ENCODE results near the gene PACSIN2.
"Not testable (repeated sequence)": the region's sequence is repeated elsewhere in the genome, so short reads cannot be mapped to it uniquely, and the experiment has no call there.

Gene PACSIN2

GRCh38 chr22:42972649-42973535 is 42.1 kb downstream of the PACSIN2 start:
- Histone ChIP-seq H3F3A (ENCODE audit: insufficient read depth, low read length) (no peaks in the 10 kb centered on the region), H2AFZ (ENCODE audit: low read length) (no peak overlapping the region), H3K27ac (ENCODE audit: low read length) (no peak overlapping the region), H3K79me2 (ENCODE audit: low read length) (0 out of 2 replicates have a peak, but pooled peaks cover 10% of the 10 kb centered on the region), H3K4me3 (ENCODE audit: low read length) (no peak overlapping the region), H3K27me3 (replicated peaks; ENCODE audit: insufficient read depth, low read length) (no peaks in the 10 kb centered on the region), H4K20me1 (ENCODE audit: insufficient read depth, low read length) (no peaks in the 10 kb centered on the region), H3K9me3 (replicated peaks; ENCODE audit: insufficient read depth, low read length) (no peaks in the 10 kb centered on the region), H3K9me2 (replicated peaks; ENCODE audit: insufficient read depth, low read length) (no peaks in the 10 kb centered on the region), H3K4me1 (ENCODE audit: low read length) (no peaks in the 10 kb centered on the region), H3K4me2 (ENCODE audit: low read depth, low read length) (no peak overlapping the region), H3K9ac (ENCODE audit: low read length) (no peak overlapping the region), H3K36me3 (replicated peaks; ENCODE audit: insufficient read depth, low read length) (no peaks in the 10 kb centered on the region)
- DNase-seq, result no peak
- no peak for TF ChIP-seq EZH2 (optimal IDR thresholded peaks at IDR 0.05; ENCODE audit: low read depth, low read length)
- no peak for TF ChIP-seq EZH2phosphoT487 (IDR thresholded peaks at IDR 0.05; ENCODE audit: low read length)
- no peak for TF ChIP-seq CTCF (IDR thresholded peaks at IDR 0.05; ENCODE audit: low read length)

- not testable (repeated sequence) for H3K9me3 ChIP-seq (replicated peaks; ENCODE audit: insufficient read depth, low read length); H3K27ac ChIP-seq (ENCODE audit: low read length); H3K9me2 ChIP-seq (replicated peaks; ENCODE audit: insufficient read depth, low read length); H3F3A ChIP-seq (ENCODE audit: insufficient read depth, low read length); H3K27me3 ChIP-seq (replicated peaks; ENCODE audit: insufficient read depth, low read length); H3K4me3 ChIP-seq (ENCODE audit: low read length); H3K36me3 ChIP-seq (replicated peaks; ENCODE audit: insufficient read depth, low read length); H3K4me2 ChIP-seq (ENCODE audit: low read depth, low read length); H3K4me1 ChIP-seq (ENCODE audit: low read length); H2AFZ ChIP-seq (ENCODE audit: low read length); H3K79me2 ChIP-seq (ENCODE audit: low read length); H4K20me1 ChIP-seq (ENCODE audit: insufficient read depth, low read length); H3K9ac ChIP-seq (ENCODE audit: low read length); DNase-seq
These were observed 43.5 kb downstream of the PACSIN2 start for GRCh38 chr22:42971473-42971860.

GRCh38 chr22:42970029-42970428 is 44.9 kb downstream of the PACSIN2 start:
- TF ChIP-seq EZH2phosphoT487 (IDR thresholded peaks at IDR 0.05; ENCODE audit: low read length) (no peak), CTCF (IDR thresholded peaks at IDR 0.05; ENCODE audit: low read length) (no peak), EZH2 (optimal IDR thresholded peaks at IDR 0.05; ENCODE audit: low read depth, low read length) (no peak)
- no peaks in the 10 kb centered on the region for H3K36me3 ChIP-seq (replicated peaks; ENCODE audit: insufficient read depth, low read length)
- no peak overlapping the region for H3K27ac ChIP-seq (ENCODE audit: low read length)
- H3K9ac ChIP-seq (ENCODE audit: low read length), result no peak overlapping the region
- no peak overlapping the region for H3K4me3 ChIP-seq (ENCODE audit: low read length)
- H3K4me2 ChIP-seq (ENCODE audit: low read depth, low read length), result no peak overlapping the region
- H3K79me2 ChIP-seq (ENCODE audit: low read length), result 0 out of 2 replicates have a peak, but pooled peaks cover 4% of the 10 kb centered on the region
- H2AFZ ChIP-seq (ENCODE audit: low read length), result no peak overlapping the region
- H3K9me2 ChIP-seq (replicated peaks; ENCODE audit: insufficient read depth, low read length), result no peaks in the 10 kb centered on the region
- no peaks in the 10 kb centered on the region for H3K27me3 ChIP-seq (replicated peaks; ENCODE audit: insufficient read depth, low read length)
- no peaks in the 10 kb centered on the region for H3K9me3 ChIP-seq (replicated peaks; ENCODE audit: insufficient read depth, low read length)
- no peak for DNase-seq
- H4K20me1 ChIP-seq (ENCODE audit: insufficient read depth, low read length), result no peaks in the 10 kb centered on the region
- H3F3A ChIP-seq (ENCODE audit: insufficient read depth, low read length), result no peaks in the 10 kb centered on the region
- H3K4me1 ChIP-seq (ENCODE audit: low read length), result no peaks in the 10 kb centered on the region

GRCh38 chr22:42969348-42969975 is 45.5 kb downstream of the PACSIN2 start:
- no peaks in the 10 kb centered on the region for H3K4me1 ChIP-seq (ENCODE audit: low read length)
- no peaks in the 10 kb centered on the region for H3K27me3 ChIP-seq (replicated peaks; ENCODE audit: insufficient read depth, low read length)
- no peaks in the 10 kb centered on the region for H3F3A ChIP-seq (ENCODE audit: insufficient read depth, low read length)
- no peaks in the 10 kb centered on the region for H4K20me1 ChIP-seq (ENCODE audit: insufficient read depth, low read length)
- no peak overlapping the region for H3K4me2 ChIP-seq (ENCODE audit: low read depth, low read length)
- H3K36me3 ChIP-seq (replicated peaks; ENCODE audit: insufficient read depth, low read length), result no peaks in the 10 kb centered on the region
- DNase-seq, result no peak
- no peak overlapping the region for H3K4me3 ChIP-seq (ENCODE audit: low read length)
- H2AFZ ChIP-seq (ENCODE audit: low read length), result no peak overlapping the region
- 0 out of 2 replicates have a peak, but pooled peaks cover 4% of the 10 kb centered on the region for H3K79me2 ChIP-seq (ENCODE audit: low read length)
- H3K27ac ChIP-seq (ENCODE audit: low read length), result no peak overlapping the region
- TF ChIP-seq EZH2phosphoT487 (IDR thresholded peaks at IDR 0.05; ENCODE audit: low read length), result no peak
- TF ChIP-seq CTCF (IDR thresholded peaks at IDR 0.05; ENCODE audit: low read length), result no peak
- TF ChIP-seq EZH2 (optimal IDR thresholded peaks at IDR 0.05; ENCODE audit: low read depth, low read length), result no peak
- no peak overlapping the region for H3K9ac ChIP-seq (ENCODE audit: low read length)
- H3K9me2 ChIP-seq (replicated peaks; ENCODE audit: insufficient read depth, low read length), result no peaks in the 10 kb centered on the region
- no peaks in the 10 kb centered on the region for H3K9me3 ChIP-seq (replicated peaks; ENCODE audit: insufficient read depth, low read length)

Data from MM.1S (cell line).